Activated B cell treated with CpG ODN at 0.5 μM for 24 hours (primary cell): ENCODE results near the gene PRRT2. TPM values are rescaled to one million over a fixed set of nuclear protein-coding genes. Genes with fewer than 3 reads are reported as not detected.

Experiments used
- ATAC-seq: fragments of 200-7000 bp; cut with Tn5 transposase; one replicate; pipeline ENCODE4 v1.10.0; 2021; ENCODE audit warnings: low read depth, mild to moderate bottlenecking, moderate library complexity
- CTCF ChIA-PET: fragments of 350-600 bp; sonication (Branson Sonifier 250); formaldehyde crosslinking; loops from one replicate; lab custom pipeline; 2021; ENCODE audit warnings: antibody characterized with exemption; lab: Charles Lee
- POLR2A ChIA-PET: fragments of 350-600 bp; sonication (Branson Sonifier 250); formaldehyde crosslinking; loops from one replicate; lab custom pipeline; 2021; ENCODE audit warnings: antibody characterized with exemption; lab: Charles Lee
- DNase-seq: peaks from one replicate; pipeline ENCODE4 v3.0.0; 2022
- H3K27ac Mint-ChIP-seq: one replicate; pipeline ENCODE4 v1.8.0; 2020; ENCODE audit warnings: mixed read lengths
- H3K27me3 Mint-ChIP-seq: one replicate; pipeline ENCODE4 v1.8.0; 2021; ENCODE audit warnings: mixed read lengths
- H3K36me3 Mint-ChIP-seq: one replicate; pipeline ENCODE4 v1.8.0; 2021; ENCODE audit warnings: low read depth, mixed read lengths
- H3K4me1 Mint-ChIP-seq: one replicate; pipeline ENCODE4 v1.8.0; 2021; ENCODE audit warnings: mixed read lengths
- H3K4me3 Mint-ChIP-seq: one replicate; pipeline ENCODE4 v1.8.0; 2020; ENCODE audit warnings: mild to moderate bottlenecking, mixed read lengths
- H3K9me3 Mint-ChIP-seq: one replicate; pipeline ENCODE4 v1.8.0; 2020; ENCODE audit warnings: mixed read lengths
- CTCF ChIP-seq: fragments of 200-600 bp; IDR thresholded peaks from one replicate; pipeline ENCODE4 v1.8.0; 2022; ENCODE audit warnings: antibody characterized with exemption, mild to moderate bottlenecking
- intact Hi-C: fragments of 100-400 bp; cut with micrococcal nuclease; formaldehyde crosslinking; loops from one replicate; pipeline ENCODE4 v1.15.1; 2024
- total RNA-seq: library from RNA; stranded (reverse); gene quantifications from 2 replicates; pipeline ENCODE4 v1.2.3, GENCODE V29; 2022

Gene PRRT2
- total RNA-seq, 1 donor from 2014 or later: 0.11 TPM

GRCh38 chr16:29864205-29864604 is 52.2 kb downstream of the PRRT2 start:
- peaks cover 24% of the 10 kb centered on the region for H3K4me1 Mint-ChIP-seq
- ChIA-PET CTCF (interaction anchor here (0.9 kb wide), 1 partner anchor 132 kb away, joined by 4 read pairs; the partner anchor contains the start of gene INO80E), POLR2A (interaction anchor here (0.7 to 1.9 kb wide), 2 partner anchors 74 to 247 kb away, joined by 6 read pairs; partner anchors contain the start of gene KIF22)
- no peak overlapping the region for H3K27ac Mint-ChIP-seq
- DNase-seq (no peak), ATAC-seq (no peak)
- no peaks in the 10 kb centered on the region for H3K9me3 Mint-ChIP-seq
- no peak overlapping the region for H3K4me3 Mint-ChIP-seq
- peaks cover 24% of the 10 kb centered on the region for H3K36me3 Mint-ChIP-seq
- H3K27me3 Mint-ChIP-seq: peaks cover 8% of the 10 kb centered on the region
- TF ChIP-seq CTCF: no peak
- intact Hi-C loops: no loop called here

Other genes starting within 250 kb of the PRRT2 start
- gene SPN, start 148.9 kb upstream of the PRRT2 start, total RNA-seq: 2.4 and 2.7 TPM in 2 replicates
- gene QPRT, start 133.0 kb upstream of the PRRT2 start, total RNA-seq: 0.64 and 0.84 TPM in 2 replicates
- gene C16orf54, start 66.2 kb upstream of the PRRT2 start, total RNA-seq: 20.4 and 22.5 TPM in 2 replicates
- not detected in 2 replicates for gene ZG16, start 33.9 kb upstream of the PRRT2 start, total RNA-seq
- gene KIF22, start 21.4 kb upstream of the PRRT2 start, total RNA-seq: 33.1 and 40.1 TPM in 2 replicates
- 172 and 187 TPM in 2 replicates for gene MAZ, start 5.7 kb upstream of the PRRT2 start, total RNA-seq
- gene PAGR1, start 4.0 kb downstream of the PRRT2 start, total RNA-seq: 18.6 and 20.3 TPM in 2 replicates
- gene MVP, start 8.3 kb downstream of the PRRT2 start, total RNA-seq: 177 and 179 TPM in 2 replicates
- 28.7 and 29.8 TPM in 2 replicates for gene CDIPT, start 51.0 kb downstream of the PRRT2 start, total RNA-seq
- gene SEZ6L2, start 87.4 kb downstream of the PRRT2 start, total RNA-seq: not detected in 2 replicates
- gene ASPHD1, start 88.3 kb downstream of the PRRT2 start, total RNA-seq: 0.12 TPM in 1 of 2 replicates, not detected in the other
- 37.5 and 44.4 TPM in 2 replicates for gene KCTD13, start 114.0 kb downstream of the PRRT2 start, total RNA-seq
- 50.3 and 50.8 TPM in 2 replicates for gene TMEM219, start 149.9 kb downstream of the PRRT2 start, total RNA-seq
- gene TAOK2, start 161.7 kb downstream of the PRRT2 start, total RNA-seq: 30.5 and 36.1 TPM in 2 replicates
- gene HIRIP3, start 183.4 kb downstream of the PRRT2 start, total RNA-seq: 10.5 and 14.2 TPM in 2 replicates
- 83.5 and 93.6 TPM in 2 replicates for gene INO80E, start 184.0 kb downstream of the PRRT2 start, total RNA-seq
- not detected in 2 replicates for gene DOC2A, start 198.8 kb downstream of the PRRT2 start, total RNA-seq
- not detected in 2 replicates for gene C16orf92, start 211.0 kb downstream of the PRRT2 start, total RNA-seq
- not detected in 2 replicates for gene TLCD3B, start 219.1 kb downstream of the PRRT2 start, total RNA-seq